Measurements from ENCODE around the gene SLCO1B3. TPM values are rescaled to one million over a fixed set of nuclear protein-coding genes. Genes with fewer than 3 reads are reported as not detected.

The SLCO1B3 gene
- 0.94 and 0.98 TPM in 2 replicates for total RNA-seq (2013; cell fraction: nucleolus; rRNA removed)
- total RNA-seq (2014; rRNA removed) = 0.05 TPM in 1 of 2 replicates, not detected in the other
- total RNA-seq (2014; rRNA removed; fragmentation: Illumina TruSeq; extraction: Trizol) = not detected in 2 replicates
- total RNA-seq (2021) = not detected in 2 replicates
- polyA plus RNA-seq (2011; ENCODE audit: low read depth) = not detected
- polyA plus RNA-seq (2011; rRNA removed) = 1.2 and 2.1 TPM in 2 replicates
- polyA plus RNA-seq (2011; cell fraction: cytosol; rRNA removed) = 0.20 and 0.24 TPM in 2 replicates
- 0.63 and 0.97 TPM in 2 replicates for polyA plus RNA-seq (2011; cell fraction: nucleus; rRNA removed)
- polyA plus RNA-seq (2012) = not detected in 2 replicates
- polyA plus RNA-seq (2014; fragmentation: Illumina TruSeq; extraction: Trizol) = not detected in 2 replicates
- under 1 TPM in 1 of 2 experiments, not detected in 1; 0.04 TPM for polyA plus RNA-seq (2014; fragmentation: Nextera tagmentation; extraction: Ambion mirVana)
- polyA plus RNA-seq (2014; rRNA removed) = not detected in 2 replicates
- polyA plus RNA-seq (2016; fragmentation: Nextera tagmentation; extraction: Ambion mirVana) = not detected
- 0.52 and 1.0 TPM in 2 replicates for polyA minus RNA-seq (2011; rRNA and poly(A)+ RNA removed)
- 0.83 TPM in 1 of 2 replicates, not detected in the other for polyA minus RNA-seq (2011; cell fraction: cytosol; rRNA and poly(A)+ RNA removed)
- polyA minus RNA-seq (2011; cell fraction: nucleus; rRNA and poly(A)+ RNA removed) = 1.1 and 1.5 TPM in 2 replicates
- Bru-seq, nascent RNA = percentile 24 among the genes with signal in this experiment
- percentile 33 among the genes with signal in this experiment for BruChase-seq, experiment 1, labeled RNA remaining after a 6-hour chase
- BruChase-seq, experiment 2, labeled RNA remaining after a 2-hour chase = percentile 35 among the genes with signal in this experiment
- long read RNA-seq, experiment 1, partial matches to known transcripts = 0 of 3 reads
- long read RNA-seq, experiment 1, other reads (novel, unspliced or antisense) = 3 of 3 reads
- long read RNA-seq, experiment 2, partial matches to known transcripts = 0 of 5 reads
- long read RNA-seq, experiment 2, other reads (novel, unspliced or antisense) = 5 of 5 reads

- no peak for TF ChIP-seq PBX3 (IDR thresholded peaks at IDR 0.05; ENCODE audit: insufficient replicate concordance, low read depth, low read length)
- no peak for TF ChIP-seq POLR2AphosphoS2 (IDR thresholded peaks at IDR 0.05; ENCODE audit: low read depth, low read length)
- no peak for TF ChIP-seq HSF1 (IDR thresholded peaks at IDR 0.05; ENCODE audit: low read depth, low read length)
- intact Hi-C loops (cut with micrococcal nuclease; ENCODE audit: unreplicated experiment) (no loop called here), in situ Hi-C loops (cut with MboI) (no loop called here)
- no TSS peak for BruUV-seq (replicated peaks)
- CTCF ChIA-PET = no interaction called here
- Histone ChIP-seq H3K4me1 (ENCODE audit: control insufficient read depth, insufficient read depth, low read length) (no peaks in the 10 kb centered on the region), H4K20me1 (ENCODE audit: control insufficient read depth, insufficient read depth) (no peaks in the 10 kb centered on the region), H3K9me3 (replicated peaks; ENCODE audit: control insufficient read depth, insufficient read depth, low read length) (no peaks in the 10 kb centered on the region), H2AFZ (ENCODE audit: control insufficient read depth, low read depth, low read length) (no peak within 1 kb of the TSS), H3K27me3 (replicated peaks in 1 of 2; ENCODE audit: control insufficient read depth in 2 of 2, insufficient read depth in 2 of 2, low read length in 1 of 2) (no peaks in the 10 kb centered on the region), H3K4me2 (ENCODE audit: control insufficient read depth, insufficient read depth) (no peak within 1 kb of the TSS), H3K4me3 (no peak within 1 kb of the TSS), H3K9ac (ENCODE audit: control insufficient read depth, insufficient read depth, low read length) (no peak within 1 kb of the TSS), H3K36me3 (ENCODE audit: control insufficient read depth in 2 of 2, insufficient read depth in 2 of 2, low read length in 1 of 2) (no peaks in the 10 kb centered on the region), H3K79me2 (ENCODE audit: control insufficient read depth, insufficient read depth, low read length) (no peaks in the 10 kb centered on the region), H3K27ac (ENCODE audit: control insufficient read depth, insufficient read depth) (no peak within 1 kb of the TSS)
- SMC1A ChIA-PET (ENCODE audit: uncharacterized antibody, unreplicated experiment) = no interaction called here
- RAD21 ChIA-PET (ENCODE audit: unreplicated experiment) = no interaction called here
- POLR2A ChIA-PET = no interaction called here
- no peak for FAIRE-seq
- no peak for DNase-seq (ENCODE audit: low read depth, low spot score)
- no peak for ATAC-seq
- WGBS (ENCODE audit: insufficient coverage, insufficient replicate concordance, low lambda C conversion rate, missing lambda C conversion rate) = 29% methylated on average over 2 of the region's 2 CpGs
These were observed at the start of gene SLCO1B3 for GRCh38 chr12:20810487-20810886. TSS of gene SLCO1B3 (plus strand) at chr12:20810705. CDS start at chr12:20815739, 5,034 bp downstream.

All from GM12878 (cell line).